Skeletal muscle tissue (tissue), 4 donors: ENCODE measurements around the gene CNTFR. TPM values are rescaled to one million over a fixed set of nuclear protein-coding genes. Genes with fewer than 3 reads are reported as not detected.
"Not testable (repeated sequence)": the region's sequence is repeated elsewhere in the genome, so short reads cannot be mapped to it uniquely, and the experiment has no call there.

Source experiments
- H3K27ac ChIP-seq: one replicate; pipeline ENCODE4 v1.7.0; 2013; ENCODE audit warnings: mild to moderate bottlenecking, low read depth, low read length, inconsistent platforms
- H3K27me3 ChIP-seq, 3 donors: one replicate each; pipeline ENCODE4 v1.7.0; 2013; ENCODE audit warnings: low read length in 3 of 3; ENCODE audit not compliant: control insufficient read depth in 3 of 3, insufficient read depth in 3 of 3
- H3K36me3 ChIP-seq, 3 donors: one replicate each; pipeline ENCODE4 v1.7.0; 2013; ENCODE audit warnings: low read length in 3 of 3; ENCODE audit not compliant: control insufficient read depth in 3 of 3, insufficient read depth in 3 of 3
- H3K4me1 ChIP-seq, 3 donors: one replicate each; pipeline ENCODE4 v1.7.0; 2013; ENCODE audit warnings: low read length in 3 of 3, mild to moderate bottlenecking in 3 of 3; ENCODE audit not compliant: control insufficient read depth in 3 of 3, insufficient read depth in 3 of 3
- H3K4me3 ChIP-seq, 3 donors: one replicate each; pipeline ENCODE4 v1.7.0; 2013; ENCODE audit warnings: low read length in 3 of 3
- H3K9ac ChIP-seq, 3 donors: one replicate each; pipeline ENCODE4 v1.7.0; 2013; ENCODE audit warnings: low read length in 3 of 3, mild to moderate bottlenecking in 3 of 3, moderate library complexity in 2 of 3, low read depth in 1 of 3
- H3K9me3 ChIP-seq, 3 donors: one replicate each; pipeline ENCODE4 v1.7.0; 2013; ENCODE audit warnings: low read length in 3 of 3; ENCODE audit not compliant: control insufficient read depth in 3 of 3
- total RNA-seq: library from RNA; depleted of rRNA; stranded (reverse); fragments of >200 nt; gene quantifications from one replicate; pipeline ENCODE4 v1.2.3, GENCODE V29; 2014
- donor health status: Osteomylitis.

Gene CNTFR
- total RNA-seq, 1 donor from 2014 or later, result 3.1 TPM

- Histone ChIP-seq H3K9me3 (no peaks in the 10 kb centered on the region), H3K4me1 (no peaks in the 10 kb centered on the region), H3K36me3 (no peaks in the 10 kb centered on the region), H3K4me3 (no peak overlapping the region), H3K27ac (no peak overlapping the region), H3K9ac (no peak overlapping the region), H3K27me3 (peaks cover 0 to 11% (median 5%) of the 10 kb centered on the region in 3 donors)
Measured at GRCh38 chr9:34540827-34541226, 48.7 kb downstream of the CNTFR start.

- Histone ChIP-seq H3K4me3 (no peak overlapping the region), H3K27ac (no peak overlapping the region), H3K4me1 (no peaks in the 10 kb centered on the region), H3K9ac (no peak overlapping the region), H3K9me3 (no peaks in the 10 kb centered on the region), H3K27me3 (peaks cover 0 to 11% (median 10%) of the 10 kb centered on the region in 3 donors), H3K36me3 (no peaks in the 10 kb centered on the region)
Measured at GRCh38 chr9:34536685-34537084, 52.8 kb downstream of the CNTFR start.

- not testable (repeated sequence) for H3K36me3 ChIP-seq, H3K9me3 ChIP-seq, H3K27ac ChIP-seq, H3K4me1 ChIP-seq, H3K9ac ChIP-seq, H3K4me3 ChIP-seq
- H3K27me3 ChIP-seq, result peaks cover 0 to 11% (median 6%) of the 10 kb centered on the region in 3 donors
Measured at GRCh38 chr9:34532041-34532440, 57.5 kb downstream of the CNTFR start.

- Histone ChIP-seq H3K36me3 (no peaks in the 10 kb centered on the region), H3K9me3 (no peaks in the 10 kb centered on the region), H3K9ac (no peak overlapping the region), H3K27ac (no peak overlapping the region), H3K27me3 (peaks cover 0 to 4% (median 4%) of the 10 kb centered on the region in 3 donors), H3K4me3 (no peak overlapping the region), H3K4me1 (peaks cover 3 to 13% (median 7%) of the 10 kb centered on the region in 3 donors)
Measured at GRCh38 chr9:34526026-34526425, 63.5 kb downstream of the CNTFR start.

DNA sequence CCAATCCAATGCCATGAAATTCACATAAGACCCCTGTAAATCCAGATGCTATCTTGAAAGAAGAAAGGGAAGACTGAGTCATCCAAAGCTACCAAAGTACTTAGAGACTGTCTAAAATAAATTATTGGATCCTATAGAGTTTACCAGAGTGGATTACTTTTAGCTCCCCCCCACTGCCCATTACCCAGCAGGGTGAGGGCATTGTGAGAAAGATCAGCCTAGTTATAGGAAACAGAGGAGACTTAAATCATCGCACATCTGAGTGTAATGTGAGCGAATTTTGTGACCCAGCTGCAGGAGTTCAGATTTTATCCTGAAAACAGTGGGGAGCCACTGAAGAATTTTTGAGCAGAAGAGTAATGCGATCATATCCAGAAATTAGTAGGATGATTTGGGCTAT is 65.2 kb downstream of the CNTFR start:
- Histone ChIP-seq H3K9ac (no peak overlapping the region), H3K9me3 (no peaks in the 10 kb centered on the region), H3K27ac (no peak overlapping the region), H3K4me1 (peaks cover 3 to 19% (median 7%) of the 10 kb centered on the region in 3 donors), H3K27me3 (peaks cover 0 to 4% (median 4%) of the 10 kb centered on the region in 3 donors), H3K36me3 (no peaks in the 10 kb centered on the region), H3K4me3 (no peak overlapping the region)

DNA sequence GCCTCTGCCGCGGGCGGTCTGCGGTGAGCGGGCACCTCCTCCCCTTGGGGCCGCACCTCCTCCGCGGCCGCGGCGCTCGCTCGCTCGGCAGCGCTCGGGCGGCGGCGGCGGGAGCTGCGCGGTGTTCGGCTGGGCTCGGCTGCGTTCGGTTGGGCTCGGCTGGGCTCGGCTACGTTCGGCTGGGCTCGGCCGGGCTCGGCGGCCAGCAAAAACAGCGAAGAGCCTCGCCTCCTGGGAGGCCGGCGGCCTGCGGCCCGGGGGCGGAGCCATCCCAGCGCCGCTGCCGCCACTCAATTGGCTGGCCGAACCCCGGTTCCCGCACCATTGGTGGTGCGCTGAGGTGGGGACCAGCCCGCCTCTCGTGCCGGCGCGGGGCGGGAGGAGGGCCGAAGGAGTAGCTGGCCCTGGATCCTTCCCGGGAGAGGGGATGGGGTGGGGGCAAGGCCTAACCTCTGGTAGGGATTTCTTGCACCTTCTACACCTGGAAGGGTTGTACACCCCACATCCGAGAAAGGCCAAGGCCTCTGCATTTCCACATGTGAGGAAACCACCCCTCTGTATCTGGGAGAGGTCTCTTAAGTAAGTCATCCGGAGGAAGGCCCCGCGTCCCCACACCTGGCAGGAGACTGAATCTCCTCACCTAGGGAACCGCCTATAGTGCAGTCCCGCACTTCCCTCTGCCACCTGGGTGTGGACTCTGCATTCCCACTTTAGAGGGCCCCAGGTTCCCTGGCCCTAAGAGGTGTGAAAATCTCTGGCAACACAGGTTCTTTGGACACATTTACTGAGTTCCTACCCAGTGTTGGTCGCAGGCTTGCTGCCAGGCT is 66.3 kb downstream of the CNTFR start, which contains the start of gene ENHO:
Gene ENHO, minus strand, starts transcription at position 20 of the 827 bp plus-strand sequence. CDS start 1,295 bp downstream, outside the sequence.
- Histone ChIP-seq H3K27ac (no peak within 1 kb of the TSS), H3K27me3 (peaks cover 0 to 4% (median 4%) of the 10 kb centered on the region in 3 donors), H3K4me1 (peaks cover 3 to 19% (median 8%) of the 10 kb centered on the region in 3 donors), H3K9ac (peak within 1 kb of the TSS in 2 of 3 donors; percentile 60 to 62), H3K36me3 (no peaks in the 10 kb centered on the region), H3K4me3 (peak within 1 kb of the TSS; percentile 38 to 60 (median 50)), H3K9me3 (no peaks in the 10 kb centered on the region)

DNA sequence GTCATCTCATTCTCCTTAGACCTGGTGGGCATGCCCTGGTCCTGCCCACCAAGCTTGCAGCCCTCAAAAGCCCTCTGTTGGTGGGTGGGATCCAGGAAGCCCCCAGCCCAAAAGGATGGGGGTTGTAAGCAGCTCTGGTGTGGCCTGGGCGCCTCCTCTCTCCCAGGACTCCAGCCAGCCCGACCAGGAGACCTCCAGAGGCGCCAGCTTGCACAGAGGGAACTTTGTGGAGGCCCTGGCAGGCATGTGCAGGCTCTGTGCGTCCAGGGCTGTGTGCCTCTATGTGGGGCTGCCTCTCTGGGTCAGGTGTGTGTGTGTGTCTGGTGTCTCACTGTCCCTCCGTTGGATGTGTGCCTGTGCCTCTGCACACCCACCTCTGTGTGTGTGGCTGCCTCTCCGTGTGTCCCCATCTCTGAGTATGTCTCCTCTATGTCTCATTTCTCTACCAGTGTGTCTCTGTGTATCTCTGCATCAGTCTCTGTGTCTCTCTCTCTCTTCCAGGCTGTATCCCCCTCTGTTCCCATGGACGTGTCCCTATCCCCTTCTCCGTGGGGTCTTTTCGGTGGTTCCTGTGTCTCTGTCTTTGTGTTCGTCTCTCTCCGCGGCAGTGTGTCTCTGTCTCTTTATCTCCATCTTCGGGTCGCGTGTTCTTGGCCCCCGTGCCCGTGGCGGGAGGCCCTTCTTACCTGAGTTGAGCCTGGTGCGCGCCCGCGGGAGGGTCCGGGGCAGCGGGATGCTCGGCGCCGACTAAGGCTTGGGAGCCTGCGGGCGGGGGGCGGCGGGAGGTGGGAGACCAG is 67.2 kb downstream of the CNTFR start:
- H3K36me3 ChIP-seq, result no peaks in the 10 kb centered on the region
- peaks cover 3 to 19% (median 9%) of the 10 kb centered on the region in 3 donors for H3K4me1 ChIP-seq
- H3K27me3 ChIP-seq, result peaks cover 0 to 4% (median 4%) of the 10 kb centered on the region in 3 donors
- no peak overlapping the region for H3K27ac ChIP-seq
- no peaks in the 10 kb centered on the region for H3K9me3 ChIP-seq
- peak overlapping the region in 2 of 3 donors; percentile 29 to 60 for H3K4me3 ChIP-seq
- peak overlapping the region in 1 of 3 donors; percentile 60 for H3K9ac ChIP-seq

GRCh38 chr9:34521406-34522045 is 68.0 kb downstream of the CNTFR start:
- Histone ChIP-seq H3K9me3 (no peaks in the 10 kb centered on the region), H3K4me1 (peaks cover 3 to 19% (median 9%) of the 10 kb centered on the region in 3 donors), H3K4me3 (no peak overlapping the region), H3K27me3 (peaks cover 0 to 4% (median 4%) of the 10 kb centered on the region in 3 donors), H3K9ac (no peak overlapping the region), H3K27ac (no peak overlapping the region), H3K36me3 (no peaks in the 10 kb centered on the region)

DNA sequence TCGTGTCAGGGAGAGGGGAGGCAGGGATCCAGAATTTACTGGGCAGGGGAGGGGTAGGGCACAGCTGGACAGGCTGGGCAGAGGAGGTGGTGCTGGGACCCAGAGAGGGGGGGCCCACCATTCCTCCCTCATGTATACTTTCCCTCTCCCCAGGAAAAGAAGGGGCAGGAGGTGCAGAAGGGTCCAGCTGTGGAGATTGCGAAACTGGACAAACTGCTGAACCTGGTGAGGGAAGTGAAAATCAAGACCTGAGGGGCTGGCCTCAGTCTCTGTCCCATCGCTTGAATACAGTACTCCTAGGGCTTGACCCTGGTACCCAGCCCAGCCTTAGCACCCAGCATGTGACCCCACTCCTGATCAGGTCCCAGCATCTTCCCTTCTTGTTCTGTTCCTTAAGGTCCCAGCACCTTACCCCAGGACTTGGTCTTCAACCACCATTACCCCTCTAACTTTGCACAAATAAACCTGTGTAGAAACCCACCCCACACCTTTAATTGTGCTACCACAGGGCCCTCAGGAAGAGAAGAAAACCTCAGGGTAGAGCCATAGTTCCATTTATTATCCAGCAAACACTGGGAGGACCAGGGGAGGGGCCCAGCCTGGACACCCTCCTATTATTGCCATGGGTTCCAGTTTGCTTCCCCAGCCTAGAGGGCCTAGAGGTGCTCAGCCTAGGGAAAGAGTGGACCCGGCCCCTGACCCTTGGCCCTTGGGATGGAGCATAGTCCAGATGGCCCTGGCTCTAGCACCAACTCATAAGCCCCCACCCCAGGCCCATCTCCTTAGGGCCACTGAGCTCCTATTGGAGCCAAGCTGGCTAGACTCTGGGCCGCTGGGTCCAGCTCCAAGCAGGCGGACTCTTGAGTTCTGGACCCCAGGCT is 68.8 kb downstream of the CNTFR start:
- H3K9ac ChIP-seq, result no peak overlapping the region
- peaks cover 3 to 19% (median 9%) of the 10 kb centered on the region in 3 donors for H3K4me1 ChIP-seq
- no peak overlapping the region for H3K4me3 ChIP-seq
- no peaks in the 10 kb centered on the region for H3K9me3 ChIP-seq
- H3K27ac ChIP-seq, result no peak overlapping the region
- H3K36me3 ChIP-seq, result no peaks in the 10 kb centered on the region
- peaks cover 0 to 4% (median 4%) of the 10 kb centered on the region in 3 donors for H3K27me3 ChIP-seq
